ENCODE data around the gene FBXL16. TPM values are rescaled to one million over a fixed set of nuclear protein-coding genes. Genes with fewer than 3 reads are reported as not detected.

The FBXL16 gene
- total and polyA plus RNA-seq, 2 experiments from 2014 or later: 8.9 to 12.6 TPM

GRCh38 chr16:736936-737481 is 31.4 kb upstream of the FBXL16 start:
- Histone ChIP-seq H3F3A (replicated peaks; ENCODE audit: low read depth) (peaks cover 8% of the 10 kb centered on the region; the same call in 1 of the 2 replicates), H3K4me3 (no peak overlapping the region), H3K4me2 (no peak overlapping the region), H3K27me3 (ENCODE audit: insufficient read depth) (no peaks in the 10 kb centered on the region), H3K79me2 (replicated peaks; ENCODE audit: insufficient read depth) (no peaks in the 10 kb centered on the region), H3K27ac (ENCODE audit: low read depth) (no peak overlapping the region), H3K9me2 (ENCODE audit: insufficient read depth) (no peaks in the 10 kb centered on the region), H3K36me3 (ENCODE audit: insufficient read depth) (no peaks in the 10 kb centered on the region; the same call in 1 of the 2 replicates), H4K20me1 (replicated peaks; ENCODE audit: insufficient read depth) (no peaks in the 10 kb centered on the region), H2AFZ (no peak overlapping the region), H3K4me1 (ENCODE audit: insufficient read depth) (no peaks in the 10 kb centered on the region; the same call in 1 of the 2 replicates)
- DNase-seq (ENCODE audit: low spot score) (no peak), ATAC-seq (no peak)
- Mint-ChIP-seq H3K36me3 (ENCODE audit: low read depth) (peaks cover 32% of the 10 kb centered on the region), H3K27ac (no peak overlapping the region), H3K27me3 (ENCODE audit: insufficient read depth, low read depth, poor library complexity) (peaks cover 21% of the 10 kb centered on the region), H3K9me3 (no peaks in the 10 kb centered on the region), H3K4me1 (peaks cover 13% of the 10 kb centered on the region), H3K4me3 (no peak overlapping the region)
- TF ChIP-seq JUNB (IDR thresholded peaks at IDR 0.05; ENCODE audit: unreplicated experiment): no peak
- no peak for TF ChIP-seq POLR2AphosphoS5 (IDR thresholded peaks at IDR 0.05; ENCODE audit: low read depth)
- no peak for TF ChIP-seq CTCF (conservative IDR thresholded peaks at IDR 0.05; ENCODE audit: low read depth in 2 of 2)
- TF ChIP-seq CREB1 (CRISPR knock-in tag; IDR thresholded peaks at IDR 0.05; ENCODE audit: low read depth): no peak
- TF ChIP-seq EZH2phosphoT487 (IDR thresholded peaks at IDR 0.05; ENCODE audit: unreplicated experiment): no peak

GRCh38 chr16:735982-736453 is 30.4 kb upstream of the FBXL16 start:
- Mint-ChIP-seq H3K4me3 (no peak overlapping the region), H3K27ac (no peak overlapping the region), H3K4me1 (peaks cover 13% of the 10 kb centered on the region), H3K9me3 (no peaks in the 10 kb centered on the region), H3K27me3 (ENCODE audit: insufficient read depth, low read depth, poor library complexity) (peaks cover 15% of the 10 kb centered on the region), H3K36me3 (ENCODE audit: low read depth) (peaks cover 33% of the 10 kb centered on the region)
- Histone ChIP-seq H3K27ac (ENCODE audit: low read depth) (no peak overlapping the region), H3K4me1 (ENCODE audit: insufficient read depth) (no peaks in the 10 kb centered on the region; the same call in 1 of the 2 replicates), H3F3A (replicated peaks; ENCODE audit: low read depth) (peaks cover 8% of the 10 kb centered on the region; the same call in 1 of the 2 replicates), H3K4me2 (no peak overlapping the region), H4K20me1 (replicated peaks; ENCODE audit: insufficient read depth) (no peaks in the 10 kb centered on the region), H3K79me2 (replicated peaks; ENCODE audit: insufficient read depth) (no peaks in the 10 kb centered on the region), H3K4me3 (no peak overlapping the region), H3K36me3 (ENCODE audit: insufficient read depth) (no peaks in the 10 kb centered on the region; the same call in 1 of the 2 replicates), H3K9me2 (ENCODE audit: insufficient read depth) (no peaks in the 10 kb centered on the region), H3K27me3 (ENCODE audit: insufficient read depth) (no peaks in the 10 kb centered on the region), H2AFZ (no peak overlapping the region)
- no peak for TF ChIP-seq CTCF (conservative IDR thresholded peaks at IDR 0.05; ENCODE audit: low read depth in 2 of 2)
- no peak for TF ChIP-seq ZNF331 (CRISPR knock-in tag; IDR thresholded peaks at IDR 0.05; ENCODE audit: low read depth)
- TF ChIP-seq EZH2phosphoT487 (IDR thresholded peaks at IDR 0.05; ENCODE audit: unreplicated experiment): no peak
- TF ChIP-seq ZNF462 (CRISPR knock-in tag; IDR thresholded peaks at IDR 0.05): no peak
- TF ChIP-seq CREB1 (CRISPR knock-in tag; IDR thresholded peaks at IDR 0.05; ENCODE audit: low read depth): no peak
- TF ChIP-seq JUNB (IDR thresholded peaks at IDR 0.05; ENCODE audit: unreplicated experiment): no peak
- no peak for TF ChIP-seq EZH2 (IDR thresholded peaks at IDR 0.05; ENCODE audit: low read depth, unreplicated experiment)
- no peak for TF ChIP-seq ZNF114 (CRISPR knock-in tag; IDR thresholded peaks at IDR 0.05)
- no peak for ATAC-seq
- DNase-seq (ENCODE audit: low spot score): no peak

All from GM23338 (cell line).